H1 (cell line): ENCODE results near the gene HMG20A. TPM values are rescaled to one million over a fixed set of nuclear protein-coding genes. Genes with fewer than 3 reads are reported as not detected.

Experiments used
- KDM1A ChIP-seq: fragments of 200-600, 300-600 bp; sonication (generic); IDR thresholded peaks from 2 replicates; pipeline ENCODE4 v1.7.1; 2016; ENCODE audit warnings: mild to moderate bottlenecking, low read length, borderline replicate concordance
- MAFK ChIP-seq: IDR thresholded peaks from 2 replicates; pipeline ENCODE4 v1.6.1; 2012; ENCODE audit warnings: low read depth, mild to moderate bottlenecking, improper control_type of control experiment, low read length
- RBBP5 ChIP-seq: IDR thresholded peaks from 2 replicates; pipeline ENCODE4 v1.7.1; 2012; ENCODE audit warnings: low read depth, mild to moderate bottlenecking, inconsistent platforms, low read length, moderate library complexity, borderline replicate concordance
- SAP30 ChIP-seq: fragments of 300-600 bp; sonication (generic); IDR thresholded peaks from 2 replicates; pipeline ENCODE4 v1.7.1; 2012; ENCODE audit warnings: low read length, moderate library complexity, mild to moderate bottlenecking, inconsistent platforms; ENCODE audit not compliant: insufficient read depth, insufficient replicate concordance
- SIN3A ChIP-seq, 2 experiments: IDR thresholded peaks in 1 of 2; conservative IDR thresholded peaks in 1 of 2; 2 replicates each; pipeline ENCODE4 v1.6.1; 2011 to 2012; ENCODE audit warnings: low read length in 2 of 2, improper control_type of control experiment in 1 of 2, low read depth in 1 of 2, mild to moderate bottlenecking in 1 of 2
- SIRT6 ChIP-seq: IDR thresholded peaks from one replicate; pipeline ENCODE4 v1.7.1; 2012; ENCODE audit warnings: low read length, inconsistent platforms
- TCF12 ChIP-seq: IDR thresholded peaks from 2 replicates; pipeline ENCODE4 v1.6.1; 2011; ENCODE audit warnings: low read depth, mild to moderate bottlenecking, low read length
- polyA plus RNA-seq, 7 experiments: library from polyadenylated mRNA; depleted of rRNA in 3 of 7; stranded (reverse) in 5 of 7; unstranded in 2 of 7; fragments of >200 nt in 5 of 7; fragments of 200-250 nt in 2 of 7; gene quantifications; 1 replicate in 5 of 7; 2 replicates in 1 of 7; 4 replicates in 1 of 7; pipeline versions ENCODE4 v1.2.1 to v1.2.3, GENCODE V29; 2011 to 2013; ENCODE audit warnings: missing spikeins in 2 of 7, mixed read lengths in 2 of 7
- total RNA-seq: library from RNA; stranded (reverse); fragmentation: NEBNext Ultra II Directional; extraction: Animal tissue kit (Norgen Biotek cat#: 25700); gene quantifications from 2 replicates; pipeline ENCODE4 v1.2.1, GENCODE V29; 2021
- TF ChIP-seq, protein P1 (sequence below): IDR thresholded peaks from 2 replicates; pipeline ENCODE4 v1.6.1; 2012; ENCODE audit warnings: inconsistent platforms

HMG20A gene
- total and polyA plus RNA-seq, 2 of the 8 experiments (the other 6 are each of a cell fraction or from before 2014, with no cell fraction given), result 52.1 to 59.7 TPM

DNA sequence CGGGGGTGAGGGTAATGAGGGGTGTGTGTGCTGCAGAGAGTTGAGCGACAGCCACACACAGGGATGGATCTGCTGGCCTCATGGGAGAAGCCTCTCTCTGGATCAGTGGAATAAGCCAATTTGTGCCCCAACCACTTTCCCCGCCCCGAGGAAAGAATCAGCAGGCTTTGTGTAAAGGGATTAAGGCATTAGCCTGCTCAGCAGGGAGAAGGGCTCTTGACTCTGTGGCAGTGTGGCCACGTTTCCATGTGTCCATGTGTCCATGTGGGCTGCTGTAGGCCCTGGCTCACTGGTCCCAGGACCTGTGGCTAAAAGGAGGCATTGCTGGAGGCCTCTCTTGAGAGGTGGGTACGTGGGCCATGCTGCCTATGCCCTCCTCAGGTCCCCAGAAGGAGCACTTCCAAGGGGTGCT lies 104.7 kb downstream of the HMG20A start (continued):
- TF ChIP-seq MAFK (no peak), KDM1A (no peak), SIN3A (conservative IDR thresholded peaks at IDR 0.05 in 1 of 2, IDR thresholded peaks at IDR 0.05 in 1 of 2; ENCODE audit: low read depth in 1 of 2, low read length in 2 of 2) (no peak), SAP30 (no peak), SIRT6 (no peak), RBBP5 (no peak), TCF12 (no peak)
- TF ChIP-seq, protein P1, sequence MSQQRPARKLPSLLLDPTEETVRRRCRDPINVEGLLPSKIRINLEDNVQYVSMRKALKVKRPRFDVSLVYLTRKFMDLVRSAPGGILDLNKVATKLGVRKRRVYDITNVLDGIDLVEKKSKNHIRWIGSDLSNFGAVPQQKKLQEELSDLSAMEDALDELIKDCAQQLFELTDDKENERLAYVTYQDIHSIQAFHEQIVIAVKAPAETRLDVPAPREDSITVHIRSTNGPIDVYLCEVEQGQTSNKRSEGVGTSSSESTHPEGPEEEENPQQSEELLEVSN, result no peak
